BJ (cell line): ENCODE results near the gene PXDN. TPM values are rescaled to one million over a fixed set of nuclear protein-coding genes. Genes with fewer than 3 reads are reported as not detected.

ENCODE experiments used
- CTCF ChIA-PET: fragments of 350-600 bp; formaldehyde crosslinking; extraction: SDS; loops from one replicate; lab custom pipeline; 2021; ENCODE audit warnings: antibody characterized with exemption, inconsistent platforms; lab: Yijun Ruan, JAX
- POLR2A ChIA-PET: fragments of 300-600 bp; sonication (Branson Sonifier 250); formaldehyde crosslinking; extraction: SDS; loops from one replicate; lab custom pipeline; 2021; ENCODE audit warnings: antibody characterized with exemption; lab: Charles Lee
- DNase-seq: peaks from one replicate; pipeline ENCODE4 v3.0.0-alpha.2; 2011; ENCODE audit warnings: low read depth
- H3K27me3 ChIP-seq: 2 replicates; pipeline ENCODE4 v1.6.0; 2011; ENCODE audit warnings: low read length; ENCODE audit not compliant: control insufficient read depth, insufficient read depth
- H3K36me3 ChIP-seq: 2 replicates; pipeline ENCODE4 v1.5.1; 2011; ENCODE audit warnings: low read length; ENCODE audit not compliant: control insufficient read depth, insufficient read depth
- H3K4me3 ChIP-seq: 2 replicates; pipeline ENCODE4 v1.5.1; 2011; ENCODE audit warnings: low read depth, mild to moderate bottlenecking, control low read depth, low read length
- polyA plus RNA-seq: library from polyadenylated mRNA; depleted of rRNA; stranded (reverse); fragments of >200 nt; gene quantifications from 2 replicates; pipeline ENCODE4 v1.2.3, GENCODE V29; 2011
- TF ChIP-seq, protein P1 (sequence below): IDR thresholded peaks from 2 replicates; pipeline ENCODE4 v1.5.1; 2011; ENCODE audit warnings: low read depth, mild to moderate bottlenecking, control low read depth, inconsistent platforms, low read length, moderate library complexity; ENCODE audit not compliant: insufficient read depth

PXDN gene
- polyA plus RNA-seq, 1 experiment: 212 TPM

- Histone ChIP-seq H3K4me3 (no peak overlapping the region), H3K36me3 (no peaks in the 10 kb centered on the region), H3K27me3 (peaks cover 19% of the 10 kb centered on the region)
- DNase-seq: no peak
- TF ChIP-seq, protein P1, sequence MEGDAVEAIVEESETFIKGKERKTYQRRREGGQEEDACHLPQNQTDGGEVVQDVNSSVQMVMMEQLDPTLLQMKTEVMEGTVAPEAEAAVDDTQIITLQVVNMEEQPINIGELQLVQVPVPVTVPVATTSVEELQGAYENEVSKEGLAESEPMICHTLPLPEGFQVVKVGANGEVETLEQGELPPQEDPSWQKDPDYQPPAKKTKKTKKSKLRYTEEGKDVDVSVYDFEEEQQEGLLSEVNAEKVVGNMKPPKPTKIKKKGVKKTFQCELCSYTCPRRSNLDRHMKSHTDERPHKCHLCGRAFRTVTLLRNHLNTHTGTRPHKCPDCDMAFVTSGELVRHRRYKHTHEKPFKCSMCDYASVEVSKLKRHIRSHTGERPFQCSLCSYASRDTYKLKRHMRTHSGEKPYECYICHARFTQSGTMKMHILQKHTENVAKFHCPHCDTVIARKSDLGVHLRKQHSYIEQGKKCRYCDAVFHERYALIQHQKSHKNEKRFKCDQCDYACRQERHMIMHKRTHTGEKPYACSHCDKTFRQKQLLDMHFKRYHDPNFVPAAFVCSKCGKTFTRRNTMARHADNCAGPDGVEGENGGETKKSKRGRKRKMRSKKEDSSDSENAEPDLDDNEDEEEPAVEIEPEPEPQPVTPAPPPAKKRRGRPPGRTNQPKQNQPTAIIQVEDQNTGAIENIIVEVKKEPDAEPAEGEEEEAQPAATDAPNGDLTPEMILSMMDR: no peak
- CTCF ChIA-PET: no interaction called here
- POLR2A ChIA-PET: no interaction called here
Observed at GRCh38 chr2:1621501-1621900, 122.8 kb downstream of the PXDN start.

- CTCF ChIA-PET: no interaction called here
- Histone ChIP-seq H3K27me3 (peaks cover 21% of the 10 kb centered on the region), H3K36me3 (no peaks in the 10 kb centered on the region), H3K4me3 (no peak overlapping the region)
- POLR2A ChIA-PET: no interaction called here
- TF ChIP-seq, protein P1: no peak
- DNase-seq: no peak
Observed at GRCh38 chr2:1621041-1621440, 123.3 kb downstream of the PXDN start.

DNA sequence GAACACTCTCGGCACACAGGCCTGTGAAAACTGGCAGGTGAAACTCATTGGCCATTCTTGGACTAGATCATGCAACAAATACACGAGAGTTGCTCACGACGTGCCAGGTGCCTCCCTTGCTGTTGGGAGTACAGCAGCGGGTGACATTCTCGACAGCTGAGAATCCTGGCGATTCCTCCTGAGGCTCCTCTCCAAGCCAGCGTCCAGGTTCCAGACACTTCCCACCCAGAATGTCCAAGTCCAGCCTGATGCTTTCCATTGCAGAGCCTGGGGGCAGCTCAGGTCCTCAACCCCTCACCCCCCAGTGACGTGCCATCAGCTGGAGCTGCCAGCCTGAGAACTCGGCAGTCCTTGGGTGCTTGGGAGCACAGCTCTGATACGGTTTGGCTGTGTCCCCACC, 124.2 kb downstream of the PXDN start:
- Histone ChIP-seq H3K27me3 (peaks cover 22% of the 10 kb centered on the region), H3K4me3 (no peak overlapping the region), H3K36me3 (no peaks in the 10 kb centered on the region)
- POLR2A ChIA-PET: no interaction called here
- CTCF ChIA-PET: interaction anchor here (1.0 kb wide), 1 partner anchor 131 kb away, joined by 4 read pairs; no protein-coding TSS in a partner anchor
- TF ChIP-seq, protein P1: no peak
- DNase-seq: no peak

- ChIA-PET CTCF (no interaction called here), POLR2A (no interaction called here)
- no peaks in the 10 kb centered on the region for H3K36me3 ChIP-seq
- peaks cover 22% of the 10 kb centered on the region for H3K27me3 ChIP-seq
- no peak overlapping the region for H3K4me3 ChIP-seq
- TF ChIP-seq, protein P1: no peak
- DNase-seq: no peak
Observed at GRCh38 chr2:1619556-1619955, 124.8 kb downstream of the PXDN start.

GRCh38 chr2:1618974-1619373, 125.3 kb downstream of the PXDN start:
- DNase-seq: no peak
- peaks cover 22% of the 10 kb centered on the region for H3K27me3 ChIP-seq
- no peak overlapping the region for H3K4me3 ChIP-seq
- ChIA-PET CTCF (no interaction called here), POLR2A (no interaction called here)
- TF ChIP-seq, protein P1: no peak
- no peaks in the 10 kb centered on the region for H3K36me3 ChIP-seq
